ENCODE results near the gene TRMU.

DNA sequence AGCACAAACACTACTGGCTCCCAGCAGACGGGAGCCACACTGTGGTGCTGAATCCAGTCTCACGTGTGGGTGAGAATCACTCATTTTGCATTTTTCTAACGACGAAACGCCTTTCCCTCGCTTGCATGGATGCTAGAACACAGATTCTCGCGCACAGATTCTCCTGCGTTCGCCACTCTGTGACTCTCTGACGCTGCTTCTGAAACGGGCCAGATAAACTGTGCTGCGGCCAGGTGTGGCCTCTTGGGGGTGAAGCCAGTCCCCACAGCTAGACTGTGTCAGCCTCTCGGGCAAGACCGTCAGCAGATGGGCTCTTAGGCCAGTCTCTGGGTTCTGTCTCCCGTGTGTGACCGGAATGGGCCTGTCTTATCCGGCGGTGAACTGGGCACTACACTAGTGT is 44.6 kb downstream of the TRMU start:
- TF ChIP-seq GATA2 (IDR thresholded peaks at IDR 0.05; ENCODE audit: low read depth, low read length): no peak
- no peak for TF ChIP-seq GATA3 (IDR thresholded peaks at IDR 0.05; ENCODE audit: low read depth, low read length)

Measured in SH-SY5Y (cell line).